ENCODE measurements around the gene MACO1.
"Not testable (repeated sequence)": the region's sequence is repeated elsewhere in the genome, so short reads cannot be mapped to it uniquely, and the experiment has no call there.

MACO1 gene

GRCh38 chr1:25430073-25430966 is at the start of gene MACO1:
MACO1 (plus strand) TSS chr1:25430897; CDS start chr1:25431099, 202 bp downstream.
- peak; percentile 92 to 94 for DNase-seq (ENCODE audit: low read depth in 1 of 2, low spot score in 1 of 2)

GRCh38 chr1:25382543-25382942 is 48.2 kb upstream of the MACO1 start:
- DNase-seq (ENCODE audit: low read depth in 1 of 2, low spot score in 1 of 2) = not testable (repeated sequence)

- not testable (repeated sequence) for DNase-seq (ENCODE audit: low read depth in 1 of 2, low spot score in 1 of 2)
Measured at GRCh38 chr1:25383090-25383489, 47.6 kb upstream of the MACO1 start.

- not testable (repeated sequence) for DNase-seq (ENCODE audit: low read depth in 1 of 2, low spot score in 1 of 2)
Measured at GRCh38 chr1:25383875-25384274, 46.8 kb upstream of the MACO1 start.

GRCh38 chr1:25387096-25387495 is 43.6 kb upstream of the MACO1 start:
- DNase-seq (ENCODE audit: low read depth in 1 of 2, low spot score in 1 of 2) = not testable (repeated sequence)

- DNase-seq (ENCODE audit: low read depth in 1 of 2, low spot score in 1 of 2) = not testable (repeated sequence)
Measured at GRCh38 chr1:25388691-25389090, 42.0 kb upstream of the MACO1 start.

- DNase-seq (ENCODE audit: low read depth in 1 of 2, low spot score in 1 of 2) = not testable (repeated sequence)
Measured at GRCh38 chr1:25389721-25390120, 41.0 kb upstream of the MACO1 start.

GRCh38 chr1:25392841-25393240 is 37.9 kb upstream of the MACO1 start:
- no peak for DNase-seq (ENCODE audit: low read depth in 1 of 2, low spot score in 1 of 2)

- DNase-seq (ENCODE audit: low read depth in 1 of 2, low spot score in 1 of 2) = not testable (repeated sequence)
Measured at GRCh38 chr1:25397549-25397948, 33.1 kb upstream of the MACO1 start.

GRCh38 chr1:25398079-25398478 is 32.6 kb upstream of the MACO1 start:
- DNase-seq (ENCODE audit: low read depth in 1 of 2, low spot score in 1 of 2) = not testable (repeated sequence)

- DNase-seq (ENCODE audit: low read depth in 1 of 2, low spot score in 1 of 2) = not testable (repeated sequence)
Measured at GRCh38 chr1:25402947-25403803, 27.5 kb upstream of the MACO1 start.

- DNase-seq (ENCODE audit: low read depth in 1 of 2, low spot score in 1 of 2) = not testable (repeated sequence)
Measured at GRCh38 chr1:25405731-25406305, 24.9 kb upstream of the MACO1 start.

GRCh38 chr1:25409641-25410427 is 20.9 kb upstream of the MACO1 start:
- DNase-seq (ENCODE audit: low read depth in 1 of 2, low spot score in 1 of 2) = not testable (repeated sequence)

- not testable (repeated sequence) for DNase-seq (ENCODE audit: low read depth in 1 of 2, low spot score in 1 of 2)
Measured at GRCh38 chr1:25412872-25413623, 17.6 kb upstream of the MACO1 start.

- not testable (repeated sequence) for DNase-seq (ENCODE audit: low read depth in 1 of 2, low spot score in 1 of 2)
Measured at GRCh38 chr1:25414157-25414556, 16.5 kb upstream of the MACO1 start.

- DNase-seq (ENCODE audit: low read depth in 1 of 2, low spot score in 1 of 2) = not testable (repeated sequence)
Measured at GRCh38 chr1:25414578-25414977, 16.1 kb upstream of the MACO1 start.

GRCh38 chr1:25417280-25417679 is 13.4 kb upstream of the MACO1 start:
- not testable (repeated sequence) for DNase-seq (ENCODE audit: low read depth in 1 of 2, low spot score in 1 of 2)

- not testable (repeated sequence) for DNase-seq (ENCODE audit: low read depth in 1 of 2, low spot score in 1 of 2)
Measured at GRCh38 chr1:25419339-25419738, 11.4 kb upstream of the MACO1 start.

- DNase-seq (ENCODE audit: low read depth in 1 of 2, low spot score in 1 of 2) = not testable (repeated sequence)
Measured at GRCh38 chr1:25420715-25421114, 10.0 kb upstream of the MACO1 start, which contains the start of gene RHCE. RHCE (minus strand) TSS chr1:25420825; CDS start chr1:25420786, 39 bp downstream.

GRCh38 chr1:25423206-25423605 is 7.5 kb upstream of the MACO1 start:
- DNase-seq (ENCODE audit: low read depth in 1 of 2, low spot score in 1 of 2) = not testable (repeated sequence)
